Measurements from ENCODE around the gene MACROD2.

DNA sequence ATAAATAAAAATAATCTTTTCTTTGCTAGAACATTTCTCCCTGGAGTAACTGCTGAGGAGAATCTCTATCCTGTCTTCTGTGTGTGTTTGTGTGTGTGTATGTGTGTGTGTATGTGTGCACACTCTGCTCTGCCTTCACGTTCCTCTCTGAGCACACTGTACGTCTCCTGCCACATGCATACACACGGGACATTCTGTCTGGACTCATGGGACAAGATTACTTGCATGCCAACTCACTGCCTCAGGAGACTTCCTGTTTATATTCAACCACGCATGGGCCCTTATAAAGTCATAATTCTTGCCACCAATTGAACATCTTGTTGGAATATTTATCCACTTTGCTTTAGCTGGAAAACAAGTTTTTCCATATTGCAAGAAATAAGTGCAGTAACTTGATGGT lies 1647.4 kb downstream of the MACROD2 start:
- no peak for TF ChIP-seq CTCF (IDR thresholded peaks at IDR 0.05)
- TF ChIP-seq POLR2A (IDR thresholded peaks at IDR 0.05), result no peak

Measured in uterus (tissue), 2 donors.